NCI-H2227 treated with DMSO at 0.1 percent for 48 hours (cell line): ENCODE data around the gene ADARB2.
"Not testable (repeated sequence)": the region's sequence is repeated elsewhere in the genome, so short reads cannot be mapped to it uniquely, and the experiment has no call there.

Source experiments
- DNase-seq: peaks from one replicate; lab custom pipeline; 2025; lab: John Stamatoyannopoulos, UW

The ADARB2 gene

GRCh38 chr10:1737222-1738061 lies at the start of gene ADARB2:
Gene ADARB2, minus strand, starts transcription at chr10:1737525.
- DNase-seq = no peak

GRCh38 chr10:1785835-1786234 lies 48.5 kb upstream of the ADARB2 start:
- no peak for DNase-seq

GRCh38 chr10:1782841-1783240 lies 45.5 kb upstream of the ADARB2 start:
- DNase-seq = no peak

GRCh38 chr10:1779796-1780195 lies 42.5 kb upstream of the ADARB2 start:
- no peak for DNase-seq

- DNase-seq = no peak
Observed at GRCh38 chr10:1778375-1778969, 41.1 kb upstream of the ADARB2 start.

- no peak for DNase-seq
Observed at GRCh38 chr10:1776127-1776662, 38.9 kb upstream of the ADARB2 start.

GRCh38 chr10:1774796-1775195 lies 37.5 kb upstream of the ADARB2 start:
- no peak for DNase-seq

- not testable (repeated sequence) for DNase-seq
Observed at GRCh38 chr10:1773204-1773603, 35.9 kb upstream of the ADARB2 start.

- no peak for DNase-seq
Observed at GRCh38 chr10:1766049-1766448, 28.7 kb upstream of the ADARB2 start.

GRCh38 chr10:1762076-1762475 lies 24.8 kb upstream of the ADARB2 start:
- no peak for DNase-seq

- no peak for DNase-seq
Observed at GRCh38 chr10:1754506-1755153, 17.3 kb upstream of the ADARB2 start.

- DNase-seq = no peak
Observed at GRCh38 chr10:1752153-1752552, 14.8 kb upstream of the ADARB2 start.

- no peak for DNase-seq
Observed at GRCh38 chr10:1747590-1748157, 10.3 kb upstream of the ADARB2 start.

GRCh38 chr10:1746796-1747195 lies 9.5 kb upstream of the ADARB2 start:
- no peak for DNase-seq

- DNase-seq = no peak
Observed at GRCh38 chr10:1745780-1746456, 8.6 kb upstream of the ADARB2 start.

- DNase-seq = no peak
Observed at GRCh38 chr10:1744524-1744923, 7.2 kb upstream of the ADARB2 start.

- no peak for DNase-seq
Observed at GRCh38 chr10:1743141-1743540, 5.8 kb upstream of the ADARB2 start.

- DNase-seq = no peak
Observed at GRCh38 chr10:1741450-1741849, 4.1 kb upstream of the ADARB2 start.

- DNase-seq = no peak
Observed at GRCh38 chr10:1739751-1740150, 2.4 kb upstream of the ADARB2 start.

- DNase-seq = no peak
Observed at GRCh38 chr10:1738950-1739349, 1.6 kb upstream of the ADARB2 start.

GRCh38 chr10:1736972-1737221 lies 428 bp downstream of the ADARB2 start:
- no peak for DNase-seq
